HG03565 (cell line): ENCODE data around the gene RASD2.

Experiments
- ATAC-seq: cut with Tn5 transposase; IDR thresholded peaks from one replicate; pipeline ENCODE4 v1.9.1; 2021; ENCODE audit warnings: mild to moderate bottlenecking, moderate library complexity; ENCODE audit not compliant: unreplicated experiment

RASD2 gene

GRCh38 chr22:35558719-35559118 is 18.1 kb downstream of the RASD2 start:
- no peak for ATAC-seq

DNA sequence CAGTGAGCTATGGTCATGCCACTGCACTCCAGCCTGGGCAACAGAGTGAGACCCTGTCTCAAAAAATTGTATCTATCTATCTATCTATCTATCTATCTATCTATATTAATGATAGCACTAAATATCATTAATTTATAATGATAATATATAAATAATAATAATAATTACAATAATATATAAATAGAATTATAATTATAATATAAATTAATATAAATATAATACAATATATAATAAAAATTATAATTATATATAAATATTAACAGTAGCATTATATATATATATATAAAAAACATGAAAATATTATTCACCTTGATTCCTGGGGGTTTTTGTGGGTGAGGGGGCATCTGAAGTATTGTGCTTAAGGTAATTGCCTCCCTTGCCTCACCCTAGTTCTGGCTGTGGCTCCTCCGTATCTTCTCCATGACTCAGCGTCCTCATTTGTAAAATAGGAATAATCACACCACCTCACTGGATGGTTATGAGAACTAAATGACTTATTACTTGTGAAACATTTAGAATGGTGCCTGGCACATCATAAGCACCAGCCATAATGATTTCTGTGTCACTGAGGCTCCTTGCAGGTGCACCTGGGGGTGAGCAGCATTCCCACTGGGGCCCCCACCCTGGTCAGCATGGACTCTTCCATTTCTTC is 18.8 kb downstream of the RASD2 start:
- no peak for ATAC-seq

DNA sequence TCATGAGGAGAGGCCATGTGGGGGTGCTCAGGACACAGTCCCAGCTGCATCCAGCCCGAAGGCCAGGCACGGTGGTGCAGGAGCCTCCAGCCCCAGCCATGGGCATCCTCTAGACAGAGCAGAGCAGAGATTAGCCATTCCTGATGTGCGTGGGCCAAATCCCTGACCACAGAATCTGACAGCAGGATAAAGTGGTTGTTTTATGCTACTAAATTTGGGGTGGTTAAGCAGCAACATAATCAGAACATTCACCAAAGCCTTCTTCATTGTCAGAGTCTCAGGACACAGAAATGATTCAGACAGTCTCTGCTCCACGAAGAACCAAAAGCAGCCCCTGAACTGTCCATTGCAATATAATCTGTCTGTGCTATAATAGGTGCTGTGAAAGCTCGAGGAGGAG is 19.7 kb downstream of the RASD2 start:
- no peak for ATAC-seq

- no peak for ATAC-seq
Measured at GRCh38 chr22:35560824-35561223, 20.2 kb downstream of the RASD2 start.

DNA sequence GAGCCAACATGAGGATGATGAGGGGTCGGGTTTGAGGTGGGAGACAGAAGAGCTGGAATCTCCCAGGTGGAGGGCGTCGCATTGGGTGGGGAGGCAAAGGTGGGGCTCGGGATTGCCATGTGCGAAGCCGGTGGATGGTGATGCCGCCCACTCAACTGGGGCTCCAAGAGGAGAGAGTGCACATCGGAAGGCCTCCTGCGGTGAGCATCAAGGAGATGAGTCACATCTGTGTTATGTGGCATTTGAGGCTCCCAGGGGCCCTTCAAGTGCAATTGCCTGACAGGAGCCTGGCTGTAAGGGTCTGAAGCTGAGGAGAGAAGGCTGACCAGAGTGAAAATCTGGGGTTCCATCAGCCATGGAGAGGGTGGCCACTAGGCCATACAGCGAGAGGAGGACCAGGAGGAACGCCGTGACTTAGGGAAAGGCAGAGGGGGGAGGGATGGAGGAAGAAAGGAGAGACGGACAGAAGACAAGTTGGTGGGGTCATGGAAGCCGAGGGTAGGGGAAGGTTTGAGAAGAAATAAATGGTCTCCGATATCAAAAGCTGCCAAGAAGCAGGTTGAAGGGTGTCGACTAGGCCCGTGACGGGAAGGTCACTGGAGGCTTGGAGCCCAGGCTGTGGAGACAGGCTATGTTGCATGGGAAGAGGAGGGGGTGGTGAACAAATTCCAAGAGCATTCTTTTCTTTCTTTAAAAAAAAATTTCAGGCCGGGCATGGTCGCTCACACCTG is 21.3 kb downstream of the RASD2 start:
- ATAC-seq, result no peak

DNA sequence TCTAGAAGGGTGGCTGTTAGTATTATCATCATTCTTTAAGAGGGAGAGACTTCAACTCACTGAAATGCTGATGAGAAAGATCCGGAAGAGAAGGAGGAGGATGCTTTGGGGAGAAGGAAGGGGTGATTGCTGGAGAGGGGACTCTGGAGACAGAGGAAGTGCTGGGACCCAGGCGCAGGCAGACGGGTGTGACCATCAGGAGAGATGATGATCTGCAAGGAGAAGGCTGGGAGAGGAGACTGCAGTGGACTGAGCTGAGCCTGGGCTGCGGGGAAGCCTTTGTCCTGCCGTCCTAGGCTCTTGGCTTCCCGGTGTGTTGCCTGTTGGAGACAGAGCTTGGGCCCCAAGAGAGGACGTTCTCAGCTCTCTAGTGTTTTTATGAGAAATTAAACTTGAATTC is 22.6 kb downstream of the RASD2 start:
- no peak for ATAC-seq

DNA sequence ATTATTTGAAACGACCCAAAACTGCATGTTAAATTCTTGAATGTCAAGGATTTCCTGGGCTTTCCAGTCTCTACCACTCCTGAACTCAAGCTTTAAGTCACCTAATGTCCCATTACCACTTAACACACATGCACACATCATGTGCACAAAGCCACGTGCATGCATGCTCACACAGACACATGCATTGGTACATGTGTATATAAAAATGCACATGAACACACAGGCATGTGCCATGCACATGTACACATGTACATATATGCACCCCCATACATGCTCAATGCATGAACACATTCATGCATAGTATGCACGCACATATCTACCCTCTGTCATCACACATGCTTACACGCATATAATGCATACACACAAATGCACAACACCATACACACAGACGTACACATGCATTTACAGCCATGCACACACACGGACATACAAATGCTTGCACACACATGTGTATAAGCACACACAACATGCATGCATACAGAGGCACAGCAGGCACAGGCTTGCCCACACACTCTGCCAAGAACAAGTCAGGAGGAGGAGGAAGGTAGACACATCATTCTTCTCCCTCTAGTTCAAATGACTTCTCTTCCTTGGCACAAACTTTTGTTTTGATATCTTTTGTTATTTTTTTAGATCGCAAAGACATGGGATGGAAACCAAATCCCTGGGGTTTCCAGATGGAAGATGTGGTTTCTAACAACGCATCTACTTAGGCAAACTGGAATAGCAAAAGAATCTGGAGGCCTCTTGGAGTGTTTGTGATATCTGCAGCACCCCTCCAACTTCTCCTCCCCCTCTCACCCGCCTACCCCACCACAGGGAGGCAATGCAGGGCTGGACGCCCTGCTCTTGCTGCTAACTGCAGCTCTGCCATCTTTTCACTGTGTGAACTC is 24.6 kb downstream of the RASD2 start:
- no peak for ATAC-seq

GRCh38 chr22:35567351-35568141 is 26.9 kb downstream of the RASD2 start:
- no peak for ATAC-seq

DNA sequence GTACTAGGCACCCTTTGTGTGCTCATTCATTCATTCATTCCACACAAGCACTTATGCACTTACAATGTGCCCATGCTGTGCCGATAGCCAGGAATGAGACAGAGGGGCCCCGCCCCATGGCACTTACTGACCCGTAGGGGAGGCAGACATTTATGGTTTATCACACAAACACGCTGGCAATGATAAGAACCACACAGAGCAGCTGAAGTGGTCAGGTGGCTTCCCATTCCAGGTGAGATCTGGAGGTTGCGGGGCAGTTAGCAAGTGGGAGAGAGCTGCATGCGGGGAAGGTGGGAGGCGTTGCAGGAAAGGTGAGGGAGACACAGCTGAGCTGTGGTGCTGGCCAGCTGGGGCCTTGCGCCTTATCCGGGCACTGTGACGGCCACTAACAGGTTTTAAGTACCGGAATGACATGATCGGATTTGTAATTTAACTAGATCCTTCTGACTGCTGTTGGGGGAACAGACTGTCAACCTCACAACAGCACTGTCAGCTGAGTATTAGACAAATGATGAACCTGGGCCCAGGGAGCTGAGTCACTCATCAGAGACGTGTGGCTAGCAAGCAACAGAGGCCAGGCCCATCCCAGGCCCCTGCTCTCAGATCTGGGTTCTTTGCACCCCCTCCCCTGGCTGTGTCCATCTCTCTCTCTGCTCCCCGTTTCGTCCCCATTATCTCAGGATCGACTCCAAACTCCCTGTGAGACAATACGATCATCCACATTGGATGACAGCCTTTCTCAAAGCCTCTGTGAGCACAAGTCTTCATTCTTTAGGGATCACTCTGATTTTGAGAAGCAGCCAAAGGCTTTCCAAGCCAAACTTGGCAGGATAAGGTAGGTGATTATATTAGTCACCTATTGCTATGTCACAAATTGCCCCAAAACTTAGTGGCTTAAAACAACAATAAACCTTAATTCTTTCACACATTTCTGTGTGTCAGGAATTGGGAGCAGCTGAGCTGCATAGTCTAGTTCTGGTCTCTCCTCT is 28.4 kb downstream of the RASD2 start:
- ATAC-seq, result no peak

DNA sequence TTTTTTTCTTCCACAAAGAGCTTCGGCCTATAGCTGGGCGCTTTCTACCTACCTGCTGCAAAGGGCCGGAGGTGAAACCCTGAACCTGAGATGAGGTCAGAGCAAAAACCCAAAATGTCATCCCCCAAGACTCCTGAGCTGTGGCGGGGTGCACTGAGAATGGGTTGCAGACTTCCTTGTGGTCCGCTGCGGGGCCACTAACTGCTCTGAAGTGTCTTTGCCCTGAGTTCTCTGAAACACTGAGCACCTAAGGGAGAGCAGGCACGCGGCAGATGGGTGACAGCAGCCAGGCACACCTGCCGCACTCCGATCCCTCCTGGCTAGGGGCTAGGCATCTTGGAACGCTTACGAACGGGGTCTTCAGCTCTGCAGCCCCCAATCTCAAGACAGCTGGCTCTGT is 29.3 kb downstream of the RASD2 start:
- ATAC-seq, result no peak

GRCh38 chr22:35570686-35571194 is 30.1 kb downstream of the RASD2 start:
- ATAC-seq, result no peak

DNA sequence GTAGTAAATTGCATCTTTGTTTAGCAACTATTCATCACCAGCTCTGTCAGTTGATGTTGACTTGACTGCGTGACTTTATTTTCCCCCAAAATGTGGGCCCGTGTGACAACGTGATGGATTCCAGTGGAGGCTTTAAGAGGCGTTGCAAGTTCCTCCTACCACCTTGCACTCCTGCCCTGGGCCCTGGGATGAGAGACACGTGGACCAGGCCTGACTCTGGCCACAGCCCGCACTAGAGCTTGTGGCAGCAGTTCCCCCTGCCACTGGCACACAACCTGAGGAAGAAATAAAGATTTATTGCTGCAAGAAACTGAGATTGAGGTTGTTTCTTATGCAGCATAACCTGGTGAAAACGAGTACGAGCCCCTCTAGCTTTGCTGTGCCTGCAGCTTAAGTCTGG is 31.9 kb downstream of the RASD2 start:
- ATAC-seq, result no peak

GRCh38 chr22:35575116-35575748 is 34.6 kb downstream of the RASD2 start:
- no peak for ATAC-seq

- ATAC-seq, result no peak
Measured at GRCh38 chr22:35576671-35577070, 36.0 kb downstream of the RASD2 start.

DNA sequence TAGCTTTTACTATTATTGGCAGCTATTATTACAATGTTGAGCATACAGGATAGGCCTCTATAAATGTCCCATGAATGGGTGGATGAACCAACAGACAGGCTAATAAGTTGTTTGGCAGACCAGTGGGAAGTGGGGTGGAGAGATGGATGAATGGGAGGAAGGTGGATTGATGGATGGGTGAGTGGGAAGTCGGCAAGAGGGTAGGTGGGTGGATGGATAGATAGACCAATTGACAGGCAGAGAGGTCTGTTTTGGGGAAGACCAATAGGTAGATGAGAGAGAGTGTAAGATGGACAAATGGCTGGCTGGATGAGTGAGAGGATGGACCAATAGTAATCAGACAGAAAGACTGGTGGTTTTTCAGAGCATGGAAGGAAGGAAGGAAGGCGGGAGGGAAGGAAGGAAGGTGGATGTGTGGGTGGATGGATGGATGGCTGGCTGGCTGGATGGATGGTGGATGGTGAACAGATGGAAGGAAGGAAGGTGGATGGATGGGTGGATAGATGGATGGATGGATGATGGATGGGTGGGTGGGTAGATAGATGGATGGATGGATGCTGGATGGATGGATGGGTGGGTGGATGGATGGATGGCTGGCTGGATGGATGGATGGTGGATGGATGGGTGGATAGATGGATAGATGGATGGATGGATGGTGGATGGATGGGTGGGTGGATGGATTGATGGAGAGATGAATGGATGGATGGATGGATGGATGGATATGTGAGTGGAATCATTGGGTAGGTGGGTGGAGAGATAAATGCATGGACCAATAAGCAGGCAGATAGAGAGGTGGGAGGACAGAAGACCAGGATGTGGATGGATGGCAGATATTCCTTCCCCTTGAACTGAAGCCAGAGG is 37.4 kb downstream of the RASD2 start:
- no peak for ATAC-seq

- no peak for ATAC-seq
Measured at GRCh38 chr22:35578836-35579575, 38.4 kb downstream of the RASD2 start.

DNA sequence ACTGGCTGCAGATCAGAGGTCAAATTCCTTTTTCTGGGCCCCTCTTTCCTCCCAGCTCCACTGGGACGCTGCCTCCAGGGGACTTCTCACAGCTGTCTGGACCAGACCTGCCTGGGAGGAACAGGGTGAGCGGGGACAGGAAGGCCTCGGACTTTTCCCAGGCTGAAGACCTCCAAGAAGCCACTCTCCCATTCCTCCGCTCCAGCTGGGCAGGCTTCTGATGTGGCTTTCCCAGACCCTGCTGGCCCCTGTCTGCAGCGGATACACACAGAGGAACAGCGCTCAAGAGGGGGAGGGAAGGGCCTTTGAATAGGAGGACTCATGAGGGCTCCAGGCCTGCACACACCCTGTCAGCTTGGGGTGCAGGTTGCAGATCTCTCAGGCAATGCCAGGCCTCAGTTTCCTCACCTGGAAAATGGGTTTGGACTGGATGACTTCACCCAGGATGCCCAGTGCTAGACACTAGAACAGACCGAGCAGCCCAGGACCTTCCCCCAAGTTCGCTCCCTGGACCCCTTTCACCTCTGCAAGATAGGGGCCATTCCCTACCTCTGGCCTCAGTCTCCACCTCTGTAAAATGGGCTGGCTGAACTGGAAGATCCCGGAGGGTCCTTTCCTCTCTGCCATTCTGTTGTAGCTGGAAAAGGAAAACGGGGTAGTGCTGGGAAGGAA is 39.9 kb downstream of the RASD2 start:
- no peak for ATAC-seq
